GM12878 (cell line): ENCODE measurements around the gene AMBRA1. TPM values are rescaled to one million over a fixed set of nuclear protein-coding genes. Genes with fewer than 3 reads are reported as not detected.

ENCODE experiments used
- ATAC-seq: fragments of 200-7000 bp; cut with Tn5 transposase; 3 replicates; pipeline ENCODE4 v1.9.1; 2020; ENCODE audit warnings: mild to moderate bottlenecking, moderate library complexity
- BruUV-seq: library from RNA; stranded (reverse); fragments of 400-500 nt; replicated peaks from 2 replicates; lab custom pipeline; 2021; lab: Mats Ljungman, UMichigan
- CTCF ChIA-PET: fragments of 300-600 bp; sonication (Branson Sonifier 250); formaldehyde crosslinking; extraction: SDS; loops from one replicate; lab custom pipeline; 2021; ENCODE audit warnings: inconsistent platforms; lab: Yijun Ruan, JAX
- POLR2A ChIA-PET: fragments of 350-600 bp; formaldehyde crosslinking; extraction: SDS; loops from one replicate; lab custom pipeline; 2021; ENCODE audit warnings: inconsistent platforms; lab: Charles Lee
- RAD21 ChIA-PET: fragments of 300-600 bp; sonication (Branson Sonifier 250); formaldehyde crosslinking; loops from one replicate; lab custom pipeline; 2023; ENCODE audit warnings: antibody characterized with exemption; ENCODE audit not compliant: unreplicated experiment; lab: Charles Lee
- SMC1A ChIA-PET: fragments of 300-600 bp; sonication (Branson Sonifier 250); formaldehyde crosslinking; loops from one replicate; lab custom pipeline; 2023; ENCODE audit not compliant: unreplicated experiment, uncharacterized antibody; lab: Charles Lee
- DNase-seq: peaks from one replicate; pipeline ENCODE4 v3.0.0-alpha.2; 2011; ENCODE audit warnings: low read depth, low spot score
- FAIRE-seq: peaks from 3 replicates; lab custom pipeline; 2011; peaks lifted over from hg19 to GRCh38; lab: Jason Lieb, UNC
- H2AFZ ChIP-seq: 2 replicates; pipeline ENCODE4 v1.6.0; 2011; ENCODE audit warnings: low read depth, low read length, control low read depth; ENCODE audit not compliant: control insufficient read depth
- H3K27ac ChIP-seq: 2 replicates; pipeline ENCODE4 v1.5.1; 2011; ENCODE audit warnings: control low read depth; ENCODE audit not compliant: control insufficient read depth, insufficient read depth
- H3K27me3 ChIP-seq, 2 experiments: replicated peaks in 1 of 2; 2 replicates each; pipeline versions ENCODE4 v1.6.0 to v1.6.1; 2011; ENCODE audit warnings: low read length in 1 of 2; ENCODE audit not compliant: control insufficient read depth in 2 of 2, insufficient read depth in 2 of 2
- H3K36me3 ChIP-seq, 2 experiments: 2 replicates each; pipeline ENCODE4 v1.5.1; 2011; ENCODE audit warnings: low read length in 1 of 2; ENCODE audit not compliant: control insufficient read depth in 2 of 2, insufficient read depth in 2 of 2
- H3K4me1 ChIP-seq: 2 replicates; pipeline ENCODE4 v1.6.1; 2011; ENCODE audit warnings: mild to moderate bottlenecking, low read length, moderate library complexity, mixed read lengths; ENCODE audit not compliant: control insufficient read depth, insufficient read depth
- H3K4me2 ChIP-seq: 2 replicates; pipeline ENCODE4 v1.6.0; 2011; ENCODE audit warnings: control low read depth; ENCODE audit not compliant: control insufficient read depth, insufficient read depth
- H3K4me3 ChIP-seq: fragments of 200-600 bp; sonication (generic); 2 replicates; pipeline ENCODE4 v1.5.1; 2016
- H3K79me2 ChIP-seq: 2 replicates; pipeline ENCODE4 v1.6.0; 2011; ENCODE audit warnings: low read length; ENCODE audit not compliant: control insufficient read depth, insufficient read depth
- H3K9ac ChIP-seq: 2 replicates; pipeline ENCODE4 v1.8.0; 2011; ENCODE audit warnings: low read length, control low read depth, mixed read lengths; ENCODE audit not compliant: control insufficient read depth, insufficient read depth
- H3K9me3 ChIP-seq: replicated peaks from 3 replicates; pipeline ENCODE4 v1.5.1; 2011; ENCODE audit warnings: mild to moderate bottlenecking, low read length; ENCODE audit not compliant: control insufficient read depth, insufficient read depth
- H4K20me1 ChIP-seq: 2 replicates; pipeline ENCODE4 v1.6.0; 2011; ENCODE audit not compliant: control insufficient read depth, insufficient read depth
- BMI1 ChIP-seq: fragments of 450-650 bp; IDR thresholded peaks from 2 replicates; pipeline ENCODE4 v1.6.1; 2016; ENCODE audit warnings: mild to moderate bottlenecking, moderate library complexity, borderline replicate concordance
- CBX5 ChIP-seq: sonication (generic); IDR thresholded peaks from 2 replicates; pipeline ENCODE4 v1.6.1; 2016; ENCODE audit warnings: low read depth, moderate library complexity, mild to moderate bottlenecking, inconsistent platforms
- EP300 ChIP-seq, 2 experiments: fragments of 150-350 bp in 1 of 2; IDR thresholded peaks; 2 replicates each; pipeline ENCODE4 v1.6.1; 2011 to 2012; ENCODE audit warnings: low read depth in 2 of 2, low read length in 2 of 2, borderline replicate concordance in 1 of 2, improper control_type of control experiment in 1 of 2, inconsistent platforms in 1 of 2; ENCODE audit not compliant: control insufficient read depth in 1 of 2
- RFX5 ChIP-seq: IDR thresholded peaks from 2 replicates; pipeline ENCODE4 v1.6.1; 2011; ENCODE audit warnings: low read depth, low read length, improper control_type of control experiment
- SMAD1 ChIP-seq: fragments of 450-650 bp; IDR thresholded peaks from 2 replicates; pipeline ENCODE4 v1.6.1; 2018; ENCODE audit warnings: mild to moderate bottlenecking, low read depth; ENCODE audit not compliant: partially characterized antibody
- SREBF2 ChIP-seq: IDR thresholded peaks from 2 replicates; pipeline ENCODE4 v1.6.1; 2012; ENCODE audit warnings: mild to moderate bottlenecking, low read length
- SUPT20H ChIP-seq: IDR thresholded peaks from 2 replicates; pipeline ENCODE4 v1.6.1; 2011; ENCODE audit warnings: low read depth, mild to moderate bottlenecking, low read length, moderate library complexity, borderline replicate concordance; ENCODE audit not compliant: control insufficient read depth
- TCF12 ChIP-seq: IDR thresholded peaks from 2 replicates; pipeline ENCODE4 v1.6.1; 2011; ENCODE audit warnings: low read depth, mild to moderate bottlenecking, low read length
- WRNIP1 ChIP-seq: IDR thresholded peaks from 2 replicates; pipeline ENCODE4 v1.6.1; 2011; ENCODE audit warnings: low read depth, low read length, improper control_type of control experiment, borderline replicate concordance
- YBX1 ChIP-seq: fragments of 450-650 bp; IDR thresholded peaks from 2 replicates; pipeline ENCODE4 v1.6.1; 2016; ENCODE audit warnings: antibody characterized with exemption
- WGBS: methylation state at CpG from one replicate; pipeline ENCODE4 v1.1.6; 2016; ENCODE audit warnings: low lambda C conversion rate; ENCODE audit not compliant: insufficient replicate concordance, insufficient coverage; ENCODE audit errors: missing lambda C conversion rate; 5-methylcytosine and 5-hydroxymethylcytosine counted together
- in situ Hi-C: fragments of 300-500 bp; cut with MboI; formaldehyde crosslinking; loops from 9 replicates; pipeline ENCODE4 v1.14.3; 2018; ENCODE audit warnings: mixed read lengths
- intact Hi-C: fragments of 100-400 bp; cut with micrococcal nuclease; formaldehyde crosslinking; loops from one replicate; pipeline ENCODE4 v1.14.2; 2022; ENCODE audit not compliant: unreplicated experiment
- polyA plus RNA-seq, 11 experiments: library from polyadenylated mRNA; depleted of rRNA in 4 of 11; unstranded in 6 of 11; stranded (reverse) in 5 of 11; fragments of >200 nt; fragmentation: Nextera tagmentation in 4 of 11; fragmentation: Illumina TruSeq in 1 of 11; extraction: Ambion mirVana in 4 of 11; extraction: Trizol in 1 of 11; gene quantifications; 1 replicate in 1 of 11; 2 replicates in 10 of 11; pipeline versions ENCODE4 v1.2.1 to v1.2.3, GENCODE V29; 2011 to 2016; ENCODE audit warnings: inconsistent platforms in 2 of 11, missing spikeins in 2 of 11, low read depth in 1 of 11
- total RNA-seq, 4 experiments: library from RNA; depleted of rRNA in 3 of 4; stranded (reverse); fragments of >200 nt in 3 of 4; fragmentation: Illumina TruSeq in 1 of 4; extraction: Trizol in 1 of 4; gene quantifications; 2 replicates each; pipeline versions ENCODE4 v1.2.1 to v1.2.3, GENCODE V29; 2013 to 2021
- TF ChIP-seq, protein P1 (sequence below): fragments of 450-650 bp; IDR thresholded peaks from 2 replicates; pipeline ENCODE4 v1.6.1; 2016; ENCODE audit warnings: mild to moderate bottlenecking
- TF ChIP-seq, protein P2 (sequence below): fragments of 450-650 bp; formaldehyde crosslinking; IDR thresholded peaks from 2 replicates; pipeline ENCODE4 v1.4.0; 2020; ENCODE audit warnings: mild to moderate bottlenecking, moderate library complexity

Gene AMBRA1
- total and polyA plus RNA-seq, 10 of the 15 experiments (the other 5 are each of a cell fraction or from before 2014, with no cell fraction given) = 0.57 to 34.3 (median 13.7) TPM

DNA sequence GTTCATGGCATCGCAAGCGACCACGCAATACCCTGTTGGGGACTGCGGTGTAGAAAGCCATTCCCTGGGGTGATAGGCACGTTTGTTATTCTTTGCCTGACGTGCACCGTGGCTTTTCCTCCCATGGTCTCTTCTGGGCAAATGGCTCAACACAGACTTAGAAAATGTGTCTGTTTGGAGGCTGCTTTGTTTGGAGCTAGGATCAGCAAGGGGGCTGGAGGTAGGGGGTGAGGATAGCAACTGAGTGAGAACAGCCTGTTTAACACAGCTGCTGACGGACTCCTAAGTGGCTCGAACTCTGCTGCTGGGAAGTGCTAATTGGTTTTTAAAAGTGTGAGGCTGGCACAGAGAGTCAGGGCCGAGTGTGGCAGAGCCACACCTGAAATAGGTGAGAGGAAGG lies 186.2 kb downstream of the AMBRA1 start:
- no peaks in the 10 kb centered on the region; the same call in 1 of the 2 replicates for H4K20me1 ChIP-seq
- H3K4me2 ChIP-seq = no peak overlapping the region
- intact Hi-C loops = no loop called here
- H3K27ac ChIP-seq = no peak overlapping the region
- ATAC-seq (no peak), FAIRE-seq (no peak), DNase-seq (no peak)
- BruUV-seq = no TSS peak
- in situ Hi-C loops = no loop called here
- 94% methylated on average over 10 of the region's 10 CpGs for WGBS
- no peaks in the 10 kb centered on the region for H3K79me2 ChIP-seq
- CTCF ChIA-PET = no interaction called here
- no peaks in the 10 kb centered on the region for H3K27me3 ChIP-seq
- peaks cover 18% of the 10 kb centered on the region in 2 experiments for H3K36me3 ChIP-seq
- H3K9me3 ChIP-seq = no peaks in the 10 kb centered on the region
- H3K9ac ChIP-seq = no peak overlapping the region
- H3K4me1 ChIP-seq = no peaks in the 10 kb centered on the region
- no peak overlapping the region for H3K4me3 ChIP-seq
- POLR2A ChIA-PET = interaction anchor here (1.6 kb wide), 1 partner anchor 82 kb away, joined by 3 read pairs; no protein-coding TSS in a partner anchor
- no peak overlapping the region for H2AFZ ChIP-seq
- TF ChIP-seq SMAD1 = no peak
- TF ChIP-seq SREBF2 = no peak
- TF ChIP-seq, protein P1, sequence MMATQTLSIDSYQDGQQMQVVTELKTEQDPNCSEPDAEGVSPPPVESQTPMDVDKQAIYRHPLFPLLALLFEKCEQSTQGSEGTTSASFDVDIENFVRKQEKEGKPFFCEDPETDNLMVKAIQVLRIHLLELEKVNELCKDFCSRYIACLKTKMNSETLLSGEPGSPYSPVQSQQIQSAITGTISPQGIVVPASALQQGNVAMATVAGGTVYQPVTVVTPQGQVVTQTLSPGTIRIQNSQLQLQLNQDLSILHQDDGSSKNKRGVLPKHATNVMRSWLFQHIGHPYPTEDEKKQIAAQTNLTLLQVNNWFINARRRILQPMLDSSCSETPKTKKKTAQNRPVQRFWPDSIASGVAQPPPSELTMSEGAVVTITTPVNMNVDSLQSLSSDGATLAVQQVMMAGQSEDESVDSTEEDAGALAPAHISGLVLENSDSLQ = no peak
- no peak for TF ChIP-seq TCF12
- no peak for TF ChIP-seq RFX5
- TF ChIP-seq CBX5 = no peak
- TF ChIP-seq BMI1 = no peak
- no peak for TF ChIP-seq YBX1
- no peak for TF ChIP-seq WRNIP1
- TF ChIP-seq EP300 (IDR thresholded peaks at IDR 0.05; ENCODE audit: borderline replicate concordance in 1 of 2, control insufficient read depth in 1 of 2, low read depth in 2 of 2, low read length in 2 of 2) = no peak
- no peak for TF ChIP-seq SUPT20H
- TF ChIP-seq, protein P2, sequence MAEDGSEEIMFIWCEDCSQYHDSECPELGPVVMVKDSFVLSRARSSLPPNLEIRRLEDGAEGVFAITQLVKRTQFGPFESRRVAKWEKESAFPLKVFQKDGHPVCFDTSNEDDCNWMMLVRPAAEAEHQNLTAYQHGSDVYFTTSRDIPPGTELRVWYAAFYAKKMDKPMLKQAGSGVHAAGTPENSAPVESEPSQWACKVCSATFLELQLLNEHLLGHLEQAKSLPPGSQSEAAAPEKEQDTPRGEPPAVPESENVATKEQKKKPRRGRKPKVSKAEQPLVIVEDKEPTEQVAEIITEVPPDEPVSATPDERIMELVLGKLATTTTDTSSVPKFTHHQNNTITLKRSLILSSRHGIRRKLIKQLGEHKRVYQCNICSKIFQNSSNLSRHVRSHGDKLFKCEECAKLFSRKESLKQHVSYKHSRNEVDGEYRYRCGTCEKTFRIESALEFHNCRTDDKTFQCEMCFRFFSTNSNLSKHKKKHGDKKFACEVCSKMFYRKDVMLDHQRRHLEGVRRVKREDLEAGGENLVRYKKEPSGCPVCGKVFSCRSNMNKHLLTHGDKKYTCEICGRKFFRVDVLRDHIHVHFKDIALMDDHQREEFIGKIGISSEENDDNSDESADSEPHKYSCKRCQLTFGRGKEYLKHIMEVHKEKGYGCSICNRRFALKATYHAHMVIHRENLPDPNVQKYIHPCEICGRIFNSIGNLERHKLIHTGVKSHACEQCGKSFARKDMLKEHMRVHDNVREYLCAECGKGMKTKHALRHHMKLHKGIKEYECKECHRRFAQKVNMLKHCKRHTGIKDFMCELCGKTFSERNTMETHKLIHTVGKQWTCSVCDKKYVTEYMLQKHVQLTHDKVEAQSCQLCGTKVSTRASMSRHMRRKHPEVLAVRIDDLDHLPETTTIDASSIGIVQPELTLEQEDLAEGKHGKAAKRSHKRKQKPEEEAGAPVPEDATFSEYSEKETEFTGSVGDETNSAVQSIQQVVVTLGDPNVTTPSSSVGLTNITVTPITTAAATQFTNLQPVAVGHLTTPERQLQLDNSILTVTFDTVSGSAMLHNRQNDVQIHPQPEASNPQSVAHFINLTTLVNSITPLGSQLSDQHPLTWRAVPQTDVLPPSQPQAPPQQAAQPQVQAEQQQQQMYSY (CRISPR knock-in tag) = no peak
- SMC1A ChIA-PET = interaction anchor here (0.8 kb wide), 1 partner anchor 184 kb away, joined by 3 read pairs; no protein-coding TSS in a partner anchor
- RAD21 ChIA-PET = interaction anchor here (1.0 kb wide), 1 partner anchor 41 kb away, joined by 3 read pairs; no protein-coding TSS in a partner anchor
